NT2/D1 (cell line): ENCODE results near the gene FZD7.

Experiments
- SUZ12 ChIP-seq: IDR thresholded peaks from 2 replicates; pipeline ENCODE4 v1.6.1; 2011; ENCODE audit not compliant: insufficient read length, insufficient read depth; ENCODE audit errors: extremely low read depth
- YY1 ChIP-seq: IDR thresholded peaks from 2 replicates; pipeline ENCODE4 v1.6.1; 2011; ENCODE audit not compliant: insufficient read length, insufficient read depth
- ZNF274 ChIP-seq: IDR thresholded peaks from 2 replicates; pipeline ENCODE4 v1.6.1; 2011; ENCODE audit warnings: mild to moderate bottlenecking, low read depth, low read length

- TF ChIP-seq SUZ12 (no peak), YY1 (no peak), ZNF274 (no peak)
Observed at GRCh38 chr2:202079310-202079709, 45.7 kb downstream of the FZD7 start.
